HG03575 (cell line): ENCODE measurements around the gene FAM9C.

ENCODE experiments used
- ATAC-seq: cut with Tn5 transposase; IDR thresholded peaks from one replicate; pipeline ENCODE4 v1.9.1; 2021; ENCODE audit not compliant: unreplicated experiment, insufficient number of reproducible peaks, low FRiP score; ENCODE audit errors: extremely low read depth

Gene FAM9C

GRCh38 chrX:12992544-12993118, 51.8 kb downstream of the FAM9C start:
- ATAC-seq: no peak

GRCh38 chrX:12991575-12991974, 52.8 kb downstream of the FAM9C start:
- ATAC-seq: no peak

GRCh38 chrX:12989461-12989860, 55.0 kb downstream of the FAM9C start:
- no peak for ATAC-seq

GRCh38 chrX:12988797-12989196, 55.6 kb downstream of the FAM9C start:
- no peak for ATAC-seq

GRCh38 chrX:12987900-12988594, 56.4 kb downstream of the FAM9C start:
- ATAC-seq: no peak

GRCh38 chrX:12987340-12987739, 57.1 kb downstream of the FAM9C start:
- no peak for ATAC-seq

GRCh38 chrX:12986886-12987285, 57.5 kb downstream of the FAM9C start:
- no peak for ATAC-seq

- no peak for ATAC-seq
Observed at GRCh38 chrX:12986164-12986779, 58.1 kb downstream of the FAM9C start.
